GM12878 (cell line): ENCODE results near the gene TCP1. TPM values are rescaled to one million over a fixed set of nuclear protein-coding genes. Genes with fewer than 3 reads are reported as not detected.

Source experiments
- EED ChIP-seq: sonication (generic); IDR thresholded peaks from 2 replicates; pipeline ENCODE4 v1.6.1; 2016; ENCODE audit warnings: antibody characterized with exemption, low read depth
- EP300 ChIP-seq, 2 experiments: fragments of 150-350 bp in 1 of 2; IDR thresholded peaks; 2 replicates each; pipeline ENCODE4 v1.6.1; 2011 to 2012; ENCODE audit warnings: low read depth in 2 of 2, low read length in 2 of 2, borderline replicate concordance in 1 of 2, improper control_type of control experiment in 1 of 2, inconsistent platforms in 1 of 2; ENCODE audit not compliant: control insufficient read depth in 1 of 2
- IKZF2 ChIP-seq, 2 experiments: fragments of 450-650 bp; IDR thresholded peaks; 2 replicates each; pipeline ENCODE4 v1.6.1; 2017; ENCODE audit warnings: mild to moderate bottlenecking in 2 of 2, moderate library complexity in 2 of 2
- PAX5 ChIP-seq: IDR thresholded peaks from 2 replicates; pipeline ENCODE4 v1.6.1; 2011; ENCODE audit warnings: low read depth, low read length, borderline replicate concordance
- PAX8 ChIP-seq: fragments of 450-650 bp; IDR thresholded peaks from 2 replicates; pipeline ENCODE4 v1.6.1; 2017; ENCODE audit warnings: mild to moderate bottlenecking, moderate library complexity
- ZNF24 ChIP-seq: fragments of 450-650 bp; IDR thresholded peaks from 2 replicates; pipeline ENCODE4 v1.6.1; 2017; ENCODE audit warnings: antibody characterized with exemption, mild to moderate bottlenecking
- ZNF274 ChIP-seq: IDR thresholded peaks from one replicate; pipeline ENCODE4 v1.8.0; 2011; ENCODE audit not compliant: insufficient read length, insufficient read depth
- polyA plus RNA-seq, 11 experiments: library from polyadenylated mRNA; depleted of rRNA in 4 of 11; unstranded in 6 of 11; stranded (reverse) in 5 of 11; fragments of >200 nt; fragmentation: Nextera tagmentation in 4 of 11; fragmentation: Illumina TruSeq in 1 of 11; extraction: Ambion mirVana in 4 of 11; extraction: Trizol in 1 of 11; gene quantifications; 1 replicate in 1 of 11; 2 replicates in 10 of 11; pipeline versions ENCODE4 v1.2.1 to v1.2.3, GENCODE V29; 2011 to 2016; ENCODE audit warnings: inconsistent platforms in 2 of 11, missing spikeins in 2 of 11, low read depth in 1 of 11
- total RNA-seq, 4 experiments: library from RNA; depleted of rRNA in 3 of 4; stranded (reverse); fragments of >200 nt in 3 of 4; fragmentation: Illumina TruSeq in 1 of 4; extraction: Trizol in 1 of 4; gene quantifications; 2 replicates each; pipeline versions ENCODE4 v1.2.1 to v1.2.3, GENCODE V29; 2013 to 2021
- TF ChIP-seq, protein P1 (sequence below): fragments of 150-350 bp; IDR thresholded peaks from 2 replicates; pipeline ENCODE4 v1.6.1; 2016; ENCODE audit warnings: low read depth, low read length
- TF ChIP-seq, protein P2 (sequence below): fragments of 450-650 bp; IDR thresholded peaks from 2 replicates; pipeline ENCODE4 v1.6.1; 2017; ENCODE audit warnings: mild to moderate bottlenecking
- TF ChIP-seq, protein P3 (sequence below): IDR thresholded peaks from 2 replicates; pipeline ENCODE4 v1.6.1; 2012; ENCODE audit warnings: low read length, inconsistent platforms
- TF ChIP-seq, protein P4 (sequence below): fragments of 150-350 bp; IDR thresholded peaks from 2 replicates; pipeline ENCODE4 v1.6.1; 2014; ENCODE audit warnings: mild to moderate bottlenecking, low read depth, low read length
- TF ChIP-seq, protein P5 (sequence below): fragments of 450-650 bp; formaldehyde crosslinking; IDR thresholded peaks from 2 replicates; pipeline ENCODE4 v1.5.0; 2022; ENCODE audit warnings: mild to moderate bottlenecking, missing genetic modification characterization

The TCP1 gene
- total and polyA plus RNA-seq, 10 of the 15 experiments (the other 5 are each of a cell fraction or from before 2014, with no cell fraction given): 133 to 457 (median 306) TPM

DNA sequence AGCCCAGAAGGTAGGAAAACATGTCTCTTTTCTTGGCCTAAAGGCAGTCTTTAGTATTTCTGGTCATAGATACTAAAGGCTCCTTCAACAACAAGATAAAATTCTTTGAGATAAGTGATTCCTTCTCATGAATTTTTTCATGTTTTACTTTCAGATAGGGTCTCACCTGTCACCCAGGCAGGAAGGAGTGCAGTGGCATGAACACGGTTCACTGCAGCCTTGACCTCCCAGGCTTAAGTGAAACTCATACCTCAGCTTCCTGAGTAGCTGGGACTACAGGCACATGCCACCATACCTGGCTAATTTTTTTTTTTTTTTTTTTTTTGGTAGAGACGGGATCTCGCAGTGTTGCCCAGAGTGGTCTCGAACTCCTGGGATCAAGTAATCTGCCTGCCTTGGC is 19.7 kb upstream of the TCP1 start (continued):
- TF ChIP-seq, protein P1, sequence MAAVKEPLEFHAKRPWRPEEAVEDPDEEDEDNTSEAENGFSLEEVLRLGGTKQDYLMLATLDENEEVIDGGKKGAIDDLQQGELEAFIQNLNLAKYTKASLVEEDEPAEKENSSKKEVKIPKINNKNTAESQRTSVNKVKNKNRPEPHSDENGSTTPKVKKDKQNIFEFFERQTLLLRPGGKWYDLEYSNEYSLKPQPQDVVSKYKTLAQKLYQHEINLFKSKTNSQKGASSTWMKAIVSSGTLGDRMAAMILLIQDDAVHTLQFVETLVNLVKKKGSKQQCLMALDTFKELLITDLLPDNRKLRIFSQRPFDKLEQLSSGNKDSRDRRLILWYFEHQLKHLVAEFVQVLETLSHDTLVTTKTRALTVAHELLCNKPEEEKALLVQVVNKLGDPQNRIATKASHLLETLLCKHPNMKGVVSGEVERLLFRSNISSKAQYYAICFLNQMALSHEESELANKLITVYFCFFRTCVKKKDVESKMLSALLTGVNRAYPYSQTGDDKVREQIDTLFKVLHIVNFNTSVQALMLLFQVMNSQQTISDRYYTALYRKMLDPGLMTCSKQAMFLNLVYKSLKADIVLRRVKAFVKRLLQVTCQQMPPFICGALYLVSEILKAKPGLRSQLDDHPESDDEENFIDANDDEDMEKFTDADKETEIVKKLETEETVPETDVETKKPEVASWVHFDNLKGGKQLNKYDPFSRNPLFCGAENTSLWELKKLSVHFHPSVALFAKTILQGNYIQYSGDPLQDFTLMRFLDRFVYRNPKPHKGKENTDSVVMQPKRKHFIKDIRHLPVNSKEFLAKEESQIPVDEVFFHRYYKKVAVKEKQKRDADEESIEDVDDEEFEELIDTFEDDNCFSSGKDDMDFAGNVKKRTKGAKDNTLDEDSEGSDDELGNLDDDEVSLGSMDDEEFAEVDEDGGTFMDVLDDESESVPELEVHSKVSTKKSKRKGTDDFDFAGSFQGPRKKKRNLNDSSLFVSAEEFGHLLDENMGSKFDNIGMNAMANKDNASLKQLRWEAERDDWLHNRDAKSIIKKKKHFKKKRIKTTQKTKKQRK: no peak
- TF ChIP-seq ZNF24 (no peak), PAX5 (no peak), EP300 (IDR thresholded peaks at IDR 0.05; ENCODE audit: borderline replicate concordance in 1 of 2, control insufficient read depth in 1 of 2, low read depth in 2 of 2, low read length in 2 of 2) (no peak), ZNF274 (no peak), IKZF2 (IDR thresholded peaks at IDR 0.05) (no peak), PAX8 (no peak), EED (no peak)
- TF ChIP-seq, protein P2, sequence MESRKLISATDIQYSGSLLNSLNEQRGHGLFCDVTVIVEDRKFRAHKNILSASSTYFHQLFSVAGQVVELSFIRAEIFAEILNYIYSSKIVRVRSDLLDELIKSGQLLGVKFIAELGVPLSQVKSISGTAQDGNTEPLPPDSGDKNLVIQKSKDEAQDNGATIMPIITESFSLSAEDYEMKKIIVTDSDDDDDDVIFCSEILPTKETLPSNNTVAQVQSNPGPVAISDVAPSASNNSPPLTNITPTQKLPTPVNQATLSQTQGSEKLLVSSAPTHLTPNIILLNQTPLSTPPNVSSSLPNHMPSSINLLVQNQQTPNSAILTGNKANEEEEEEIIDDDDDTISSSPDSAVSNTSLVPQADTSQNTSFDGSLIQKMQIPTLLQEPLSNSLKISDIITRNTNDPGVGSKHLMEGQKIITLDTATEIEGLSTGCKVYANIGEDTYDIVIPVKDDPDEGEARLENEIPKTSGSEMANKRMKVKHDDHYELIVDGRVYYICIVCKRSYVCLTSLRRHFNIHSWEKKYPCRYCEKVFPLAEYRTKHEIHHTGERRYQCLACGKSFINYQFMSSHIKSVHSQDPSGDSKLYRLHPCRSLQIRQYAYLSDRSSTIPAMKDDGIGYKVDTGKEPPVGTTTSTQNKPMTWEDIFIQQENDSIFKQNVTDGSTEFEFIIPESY: no peak
- TF ChIP-seq, protein P3, sequence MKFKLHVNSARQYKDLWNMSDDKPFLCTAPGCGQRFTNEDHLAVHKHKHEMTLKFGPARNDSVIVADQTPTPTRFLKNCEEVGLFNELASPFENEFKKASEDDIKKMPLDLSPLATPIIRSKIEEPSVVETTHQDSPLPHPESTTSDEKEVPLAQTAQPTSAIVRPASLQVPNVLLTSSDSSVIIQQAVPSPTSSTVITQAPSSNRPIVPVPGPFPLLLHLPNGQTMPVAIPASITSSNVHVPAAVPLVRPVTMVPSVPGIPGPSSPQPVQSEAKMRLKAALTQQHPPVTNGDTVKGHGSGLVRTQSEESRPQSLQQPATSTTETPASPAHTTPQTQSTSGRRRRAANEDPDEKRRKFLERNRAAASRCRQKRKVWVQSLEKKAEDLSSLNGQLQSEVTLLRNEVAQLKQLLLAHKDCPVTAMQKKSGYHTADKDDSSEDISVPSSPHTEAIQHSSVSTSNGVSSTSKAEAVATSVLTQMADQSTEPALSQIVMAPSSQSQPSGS: no peak
- TF ChIP-seq, protein P4, sequence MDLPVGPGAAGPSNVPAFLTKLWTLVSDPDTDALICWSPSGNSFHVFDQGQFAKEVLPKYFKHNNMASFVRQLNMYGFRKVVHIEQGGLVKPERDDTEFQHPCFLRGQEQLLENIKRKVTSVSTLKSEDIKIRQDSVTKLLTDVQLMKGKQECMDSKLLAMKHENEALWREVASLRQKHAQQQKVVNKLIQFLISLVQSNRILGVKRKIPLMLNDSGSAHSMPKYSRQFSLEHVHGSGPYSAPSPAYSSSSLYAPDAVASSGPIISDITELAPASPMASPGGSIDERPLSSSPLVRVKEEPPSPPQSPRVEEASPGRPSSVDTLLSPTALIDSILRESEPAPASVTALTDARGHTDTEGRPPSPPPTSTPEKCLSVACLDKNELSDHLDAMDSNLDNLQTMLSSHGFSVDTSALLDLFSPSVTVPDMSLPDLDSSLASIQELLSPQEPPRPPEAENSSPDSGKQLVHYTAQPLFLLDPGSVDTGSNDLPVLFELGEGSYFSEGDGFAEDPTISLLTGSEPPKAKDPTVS: no peak
- TF ChIP-seq, protein P5, sequence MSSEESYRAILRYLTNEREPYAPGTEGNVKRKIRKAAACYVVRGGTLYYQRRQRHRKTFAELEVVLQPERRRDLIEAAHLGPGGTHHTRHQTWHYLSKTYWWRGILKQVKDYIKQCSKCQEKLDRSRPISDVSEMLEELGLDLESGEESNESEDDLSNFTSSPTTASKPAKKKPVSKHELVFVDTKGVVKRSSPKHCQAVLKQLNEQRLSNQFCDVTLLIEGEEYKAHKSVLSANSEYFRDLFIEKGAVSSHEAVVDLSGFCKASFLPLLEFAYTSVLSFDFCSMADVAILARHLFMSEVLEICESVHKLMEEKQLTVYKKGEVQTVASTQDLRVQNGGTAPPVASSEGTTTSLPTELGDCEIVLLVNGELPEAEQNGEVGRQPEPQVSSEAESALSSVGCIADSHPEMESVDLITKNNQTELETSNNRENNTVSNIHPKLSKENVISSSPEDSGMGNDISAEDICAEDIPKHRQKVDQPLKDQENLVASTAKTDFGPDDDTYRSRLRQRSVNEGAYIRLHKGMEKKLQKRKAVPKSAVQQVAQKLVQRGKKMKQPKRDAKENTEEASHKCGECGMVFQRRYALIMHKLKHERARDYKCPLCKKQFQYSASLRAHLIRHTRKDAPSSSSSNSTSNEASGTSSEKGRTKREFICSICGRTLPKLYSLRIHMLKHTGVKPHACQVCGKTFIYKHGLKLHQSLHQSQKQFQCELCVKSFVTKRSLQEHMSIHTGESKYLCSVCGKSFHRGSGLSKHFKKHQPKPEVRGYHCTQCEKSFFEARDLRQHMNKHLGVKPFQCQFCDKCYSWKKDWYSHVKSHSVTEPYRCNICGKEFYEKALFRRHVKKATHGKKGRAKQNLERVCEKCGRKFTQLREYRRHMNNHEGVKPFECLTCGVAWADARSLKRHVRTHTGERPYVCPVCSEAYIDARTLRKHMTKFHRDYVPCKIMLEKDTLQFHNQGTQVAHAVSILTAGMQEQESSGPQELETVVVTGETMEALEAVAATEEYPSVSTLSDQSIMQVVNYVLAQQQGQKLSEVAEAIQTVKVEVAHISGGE (CRISPR knock-in tag): no peak
